ENCODE data around the gene TLCD1.

- no peak for TF ChIP-seq CTCF (IDR thresholded peaks at IDR 0.05; ENCODE audit: borderline replicate concordance, extremely low read depth, low read length, poor library complexity, severe bottlenecking)
- TF ChIP-seq EZH2 (IDR thresholded peaks at IDR 0.05; ENCODE audit: borderline replicate concordance, low read depth, low read length, severe bottlenecking): no peak
These were observed 20.6 kb upstream of the TLCD1 start for GRCh38 chr17:28746611-28747050.
